Muscle of back (tissue), 13 donors: Measurements from ENCODE around the gene KLC1. TPM values are rescaled to one million over a fixed set of nuclear protein-coding genes. Genes with fewer than 3 reads are reported as not detected.
"Not testable (repeated sequence)": the region's sequence is repeated elsewhere in the genome, so short reads cannot be mapped to it uniquely, and the experiment has no call there.

Source experiments
- DNase-seq, 3 donors: peaks; one replicate each; pipeline versions ENCODE4 v3.0.0 to v3.0.0-alpha.2; 2013
- long read RNA-seq, 9 donors: transcript quantifications; one replicate each; lab custom pipeline, GENCODE V29; 2026
- polyA plus RNA-seq, 10 donors: library from polyadenylated mRNA; unstranded; fragments of 120-200 nt; gene quantifications; one replicate each; pipeline ENCODE4 v1.2.1, GENCODE V29; 2013; ENCODE audit not compliant: insufficient read length in 10 of 10

The KLC1 gene
- 100 to 1,000 TPM in 4 of 10 donors, 10 to 100 TPM in 6; 74.7 to 131 (median 91.9) TPM for polyA plus RNA-seq
- long read RNA-seq, donor 1, full-length matches to known transcripts, result 15 of 34 reads
- long read RNA-seq, donor 1, partial matches to known transcripts, result 19 of 34 reads
- long read RNA-seq, donor 1, other reads (novel, unspliced or antisense), result 0 of 34 reads
- long read RNA-seq, donor 2, partial matches to known transcripts, result 27 of 38 reads
- long read RNA-seq, donor 2, other reads (novel, unspliced or antisense), result 0 of 38 reads
- long read RNA-seq, donor 3, result 0 reads
- long read RNA-seq, donor 4, full-length matches to known transcripts, result 9 of 9 reads
- long read RNA-seq, donor 4, partial matches to known transcripts, result 0 of 9 reads
- long read RNA-seq, donor 4, other reads (novel, unspliced or antisense), result 0 of 9 reads
- long read RNA-seq, donor 5, partial matches to known transcripts, result 0 of 10 reads
- long read RNA-seq, donor 5, other reads (novel, unspliced or antisense), result 0 of 10 reads
- long read RNA-seq, donor 6, full-length matches to known transcripts, result 19 of 24 reads
- long read RNA-seq, donor 6, partial matches to known transcripts, result 5 of 24 reads
- long read RNA-seq, donor 6, other reads (novel, unspliced or antisense), result 0 of 24 reads
- long read RNA-seq, donor 7, full-length matches to known transcripts, result 17 of 17 reads
- long read RNA-seq, donor 7, partial matches to known transcripts, result 0 of 17 reads
- long read RNA-seq, donor 7, other reads (novel, unspliced or antisense), result 0 of 17 reads
- long read RNA-seq, donor 8, full-length matches to known transcripts, result 13 of 24 reads
- long read RNA-seq, donor 8, partial matches to known transcripts, result 11 of 24 reads
- long read RNA-seq, donor 8, other reads (novel, unspliced or antisense), result 0 of 24 reads
- long read RNA-seq, donor 9, partial matches to known transcripts, result 0 of 1 reads
- long read RNA-seq, donor 9, other reads (novel, unspliced or antisense), result 0 of 1 reads

- DNase-seq, result peak; percentile 76 to 96 (median 89)
Observed at GRCh38 chr14:103628684-103629502, at the start of gene KLC1. TSS of gene KLC1 (plus strand) at chr14:103629211. CDS start at chr14:103654565, 25,354 bp downstream.

DNA sequence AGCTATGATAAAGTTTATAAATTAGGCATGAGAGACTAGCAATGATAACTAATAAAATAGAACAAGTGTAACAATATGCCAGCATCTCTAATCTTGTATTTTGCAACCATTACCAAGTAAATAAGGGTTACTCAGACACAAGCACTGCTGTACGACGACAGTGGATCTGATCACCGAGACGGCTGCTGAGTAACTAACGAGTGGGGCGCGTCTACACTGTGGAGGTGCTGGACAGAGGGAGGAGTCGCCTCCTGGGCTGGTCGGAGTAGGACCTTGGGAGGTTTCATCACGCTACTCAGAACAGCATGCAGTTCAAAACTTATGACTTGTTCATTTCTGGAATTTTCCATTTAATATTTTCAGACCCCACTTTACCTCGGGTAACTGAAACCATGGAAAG lies 47.8 kb upstream of the KLC1 start:
- no peak for DNase-seq

DNA sequence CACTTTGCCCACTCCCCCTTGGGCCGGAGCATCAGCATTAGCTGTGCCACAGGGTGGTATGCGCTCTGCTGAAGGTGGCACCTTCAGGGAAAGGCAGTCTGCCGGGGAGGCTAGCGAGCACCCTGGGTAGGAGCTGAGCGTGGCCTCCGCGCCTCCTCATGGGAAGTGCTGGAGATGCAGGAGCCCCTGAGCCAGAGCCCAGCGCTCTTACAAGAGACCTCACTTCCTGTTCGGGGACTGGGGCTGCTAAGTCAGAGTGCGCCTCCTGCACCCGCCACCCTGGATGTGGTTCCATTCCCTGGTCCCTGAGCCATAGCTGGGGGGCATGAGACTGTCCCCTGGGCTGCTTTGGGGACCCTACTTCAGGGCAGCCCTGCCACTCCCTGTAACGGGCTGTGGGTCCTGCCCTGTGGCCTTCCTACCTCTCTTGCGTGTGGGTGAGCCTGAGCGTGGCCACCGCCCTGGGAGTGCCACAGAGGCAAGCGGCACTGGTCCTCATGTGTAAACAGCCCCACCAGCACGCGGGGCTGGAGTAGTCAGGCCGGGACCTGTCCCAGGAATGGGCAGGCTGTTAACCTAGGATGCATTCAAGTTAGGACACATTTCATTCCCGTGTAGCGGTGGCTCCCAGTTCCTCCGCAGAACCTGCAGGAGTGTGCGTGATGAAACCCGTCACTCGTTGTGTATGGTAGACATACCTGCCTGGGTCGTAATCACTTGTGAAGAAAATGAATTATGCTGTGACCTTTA lies 46.9 kb upstream of the KLC1 start:
- DNase-seq, result no peak

- DNase-seq, result no peak
Observed at GRCh38 chr14:103584326-103584915, 44.6 kb upstream of the KLC1 start.

DNA sequence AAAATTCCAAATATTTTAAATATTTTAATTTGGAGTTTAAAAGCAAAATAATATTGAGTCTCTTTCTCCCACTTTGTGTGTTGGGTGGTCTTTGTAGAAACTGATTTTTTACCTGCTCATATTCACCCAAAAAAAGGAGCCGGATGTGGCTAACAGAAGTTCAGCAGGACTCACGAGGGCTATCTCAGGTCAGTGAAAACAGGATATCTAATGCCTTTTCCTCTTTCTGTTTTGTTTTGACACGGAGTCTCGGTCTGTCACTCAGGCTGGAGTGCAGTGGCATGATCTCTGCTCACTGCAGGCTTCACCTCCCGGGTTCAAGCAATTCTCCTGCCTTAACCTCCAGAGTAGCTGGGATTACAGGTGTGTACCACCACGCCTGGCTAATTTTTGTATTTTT lies 35.4 kb upstream of the KLC1 start:
- no peak for DNase-seq

GRCh38 chr14:103594265-103594664 lies 34.7 kb upstream of the KLC1 start:
- DNase-seq, result peak in 1 of 3 donors; percentile 49

DNA sequence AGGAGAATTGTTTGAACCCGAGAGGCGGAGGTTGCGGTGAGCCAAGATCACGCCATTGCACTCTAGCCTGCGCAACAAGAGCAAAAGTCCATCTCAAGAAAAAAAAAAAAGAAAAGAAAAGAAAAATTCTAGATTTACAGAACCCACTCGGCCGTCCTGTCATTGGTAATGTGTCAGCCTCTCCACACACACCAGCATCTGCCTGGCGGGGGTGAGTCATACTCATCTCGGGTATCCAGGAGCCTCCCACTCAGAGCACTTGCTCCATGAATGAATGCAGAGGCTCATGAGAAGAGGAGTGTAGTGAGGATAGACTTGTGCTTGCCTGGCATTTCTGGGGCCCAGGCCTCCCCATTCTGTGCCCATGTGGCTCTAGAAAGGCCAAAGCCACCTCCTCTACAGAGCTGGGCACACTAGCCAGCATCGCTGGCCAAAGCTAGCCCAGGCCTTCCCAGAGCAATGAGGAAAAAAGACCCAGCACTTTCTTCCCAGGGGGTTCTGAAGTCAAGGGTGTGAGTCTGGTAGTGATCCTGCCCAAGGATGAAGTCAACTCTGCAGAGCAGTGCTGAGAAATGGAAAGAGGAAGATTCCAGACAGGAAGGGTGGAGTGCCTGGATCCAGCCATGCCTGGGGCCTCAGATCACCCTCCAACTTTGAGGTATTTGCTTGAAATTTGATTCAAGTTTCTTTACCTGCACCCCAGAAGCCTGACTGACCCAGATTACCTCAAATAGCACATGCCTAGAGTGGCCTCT lies 31.2 kb upstream of the KLC1 start:
- DNase-seq, result peak in 2 of 3 donors; percentile 45 to 48

GRCh38 chr14:103600503-103600902 lies 28.5 kb upstream of the KLC1 start:
- no peak for DNase-seq

GRCh38 chr14:103604620-103605019 lies 24.4 kb upstream of the KLC1 start:
- no peak for DNase-seq

DNA sequence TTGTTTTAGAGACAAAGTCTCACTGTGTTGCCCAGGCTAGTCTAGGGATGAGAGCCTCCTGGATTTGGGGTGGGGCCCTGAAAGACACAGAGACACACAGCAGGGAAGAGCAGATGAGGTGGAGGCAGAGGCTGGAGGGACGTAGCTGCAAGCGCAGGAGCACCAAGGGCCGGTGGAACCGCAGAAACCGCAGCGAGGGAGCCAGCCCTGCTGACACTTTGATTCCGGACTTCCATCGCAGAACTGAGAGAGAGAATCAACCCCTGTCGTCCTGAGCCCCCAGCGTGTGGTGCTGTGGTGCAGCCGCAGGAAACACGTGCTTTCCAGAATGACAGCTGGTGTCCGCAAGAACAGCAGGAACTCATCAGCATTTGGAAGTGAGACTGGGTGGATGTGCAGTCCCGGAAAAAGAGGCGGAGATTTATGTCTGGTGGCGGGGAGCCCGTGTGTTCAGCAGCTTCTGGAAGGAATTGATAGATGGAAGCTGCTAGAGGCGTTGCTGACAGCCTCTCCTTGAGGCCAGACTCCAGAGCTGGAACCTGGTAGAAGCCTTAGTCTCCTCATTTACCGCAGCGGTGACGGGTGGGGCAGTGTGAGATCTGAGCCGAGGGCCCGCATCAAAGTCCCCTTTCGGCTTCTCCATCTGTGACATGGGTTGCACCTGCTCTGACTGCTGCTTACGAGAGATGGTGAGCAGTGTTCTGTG lies 21.9 kb upstream of the KLC1 start:
- peak; percentile 94 to 98 (median 95) for DNase-seq

DNA sequence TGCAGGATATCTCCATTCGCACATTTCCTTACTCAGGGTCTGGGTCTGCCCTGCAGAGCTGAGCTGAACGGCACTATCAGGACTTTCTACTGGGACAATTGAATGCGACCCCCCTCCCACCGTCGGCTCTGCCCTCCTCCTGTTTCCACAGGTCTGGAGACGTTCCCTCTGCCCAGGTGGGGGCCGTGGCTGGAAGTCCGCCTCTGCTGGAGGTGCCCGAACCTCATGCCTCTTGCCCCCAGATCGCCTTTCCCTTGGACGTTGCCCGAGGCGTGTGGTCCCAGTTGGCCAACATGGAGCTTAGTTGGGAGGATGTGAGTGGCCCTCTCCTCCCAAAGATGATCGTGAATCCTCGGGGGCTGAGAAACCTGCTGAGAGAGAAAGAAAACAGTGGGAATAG lies 21.2 kb upstream of the KLC1 start:
- no peak for DNase-seq

- not testable (repeated sequence) for DNase-seq
Observed at GRCh38 chr14:103609081-103609480, 19.9 kb upstream of the KLC1 start.

GRCh38 chr14:103611215-103611614 lies 17.8 kb upstream of the KLC1 start:
- DNase-seq, result no peak

DNA sequence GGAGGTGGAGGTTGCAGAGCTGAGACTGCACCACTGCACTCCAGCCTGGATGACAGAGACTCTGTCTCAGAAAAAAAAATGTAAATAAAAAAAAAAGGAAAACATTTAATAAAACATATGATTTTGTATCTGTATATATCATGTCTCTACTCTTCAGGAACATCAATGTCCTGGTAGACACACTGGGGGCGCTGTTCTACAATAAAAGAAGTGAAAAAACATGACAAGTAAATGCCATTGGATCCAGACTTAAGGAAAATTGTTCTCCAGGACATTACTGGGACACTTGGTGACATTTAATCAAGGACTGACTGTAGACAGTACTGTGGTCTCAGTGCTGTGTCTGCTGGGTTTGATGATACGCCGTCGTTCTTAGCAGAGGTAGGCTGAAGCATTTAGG lies 15.5 kb upstream of the KLC1 start:
- DNase-seq, result no peak

DNA sequence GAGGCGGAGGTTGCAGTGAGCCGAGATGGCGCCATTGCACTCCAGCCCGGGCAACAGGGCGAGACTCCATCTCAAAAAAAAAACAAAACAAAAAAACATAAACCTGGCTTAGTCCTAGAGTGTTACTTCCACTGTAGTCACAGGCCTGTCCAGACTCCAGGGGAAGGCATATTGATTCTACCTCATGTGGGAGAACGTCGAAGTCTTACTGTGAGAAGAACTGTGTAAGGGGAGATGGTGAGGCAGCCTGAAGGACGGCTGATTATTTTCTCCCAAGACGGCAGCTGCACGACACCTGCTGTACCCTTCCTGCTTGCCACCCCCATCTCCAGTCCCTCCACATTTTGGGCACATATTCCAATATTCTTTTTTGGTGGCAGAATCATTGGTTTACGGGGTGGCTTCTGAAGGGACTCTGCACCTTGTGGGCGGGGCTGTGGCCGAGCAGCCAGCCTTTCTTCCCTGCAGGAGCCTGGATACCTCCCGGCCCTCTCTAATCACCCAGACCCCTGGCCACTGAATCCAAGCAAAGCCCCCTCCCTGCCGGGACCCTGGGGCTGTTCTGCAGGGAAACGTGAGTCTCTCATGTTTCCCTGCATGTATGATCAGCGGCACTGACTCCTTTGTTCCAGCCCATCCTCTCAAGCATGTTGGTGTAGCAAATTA lies 12.2 kb upstream of the KLC1 start:
- no peak for DNase-seq

GRCh38 chr14:103619057-103619456 lies 10.0 kb upstream of the KLC1 start:
- DNase-seq, result no peak

DNA sequence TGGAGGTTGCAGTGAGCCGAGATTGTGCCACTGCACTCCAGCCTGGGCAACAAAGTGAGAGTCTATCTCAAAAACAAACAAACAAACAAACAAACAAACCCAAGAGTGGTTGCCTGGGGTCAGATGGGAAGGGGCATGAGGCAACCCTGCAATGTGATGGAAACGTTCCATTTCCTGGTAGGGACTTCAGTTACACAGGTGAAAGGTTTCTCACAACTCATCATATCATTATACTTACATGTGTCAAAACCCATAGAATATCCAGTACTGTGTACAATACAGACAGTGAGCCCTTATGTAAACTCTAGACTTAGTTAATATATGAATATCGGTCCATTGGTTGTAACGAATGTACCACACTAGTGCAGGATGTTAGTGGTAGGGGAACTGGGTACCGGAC lies 7.2 kb upstream of the KLC1 start:
- no peak for DNase-seq

- DNase-seq, result no peak
Observed at GRCh38 chr14:103623308-103623707, 5.7 kb upstream of the KLC1 start.
